Osteoblast (primary cell): ENCODE measurements around the gene RHBDD3. TPM values are rescaled to one million over a fixed set of nuclear protein-coding genes. Genes with fewer than 3 reads are reported as not detected.

Experiments used
- DNase-seq: peaks from one replicate; pipeline ENCODE4 v3.0.0; 2011; ENCODE audit warnings: low spot score, mixed read lengths; ENCODE audit not compliant: insufficient read length; ENCODE audit errors: missing footprints
- H2AFZ ChIP-seq: 2 replicates; pipeline ENCODE4 v1.6.0; 2011; ENCODE audit warnings: mild to moderate bottlenecking, low read length
- H3K27ac ChIP-seq: 2 replicates; pipeline ENCODE4 v1.5.1; 2011; ENCODE audit warnings: mild to moderate bottlenecking, low read depth, low read length, moderate library complexity
- H3K27me3 ChIP-seq: 2 replicates; pipeline ENCODE4 v1.6.0; 2012; ENCODE audit warnings: mild to moderate bottlenecking, control low read depth, inconsistent platforms, low read length, moderate library complexity; ENCODE audit not compliant: insufficient read depth
- H3K36me3 ChIP-seq: 2 replicates; pipeline ENCODE4 v1.5.1; 2011; ENCODE audit warnings: mild to moderate bottlenecking, low read length, control low read depth, moderate library complexity; ENCODE audit not compliant: insufficient read depth
- H3K4me1 ChIP-seq: 2 replicates; pipeline ENCODE4 v1.5.1; 2011; ENCODE audit warnings: mild to moderate bottlenecking, low read length, control low read depth, moderate library complexity; ENCODE audit not compliant: insufficient read depth
- H3K4me2 ChIP-seq: 2 replicates; pipeline ENCODE4 v1.6.0; 2011; ENCODE audit warnings: mild to moderate bottlenecking, low read length; ENCODE audit not compliant: insufficient read depth
- H3K4me3 ChIP-seq: fragments of 200-600 bp; sonication (generic); 3 replicates; pipeline ENCODE4 v1.5.1; 2012; ENCODE audit warnings: mild to moderate bottlenecking, low read length, inconsistent platforms; ENCODE audit not compliant: insufficient read depth
- H3K79me2 ChIP-seq: 2 replicates; pipeline ENCODE4 v1.6.0; 2012; ENCODE audit warnings: mild to moderate bottlenecking, low read length, control low read depth, inconsistent platforms; ENCODE audit not compliant: insufficient read depth
- H3K9me3 ChIP-seq: 2 replicates; pipeline ENCODE4 v1.5.1; 2011; ENCODE audit warnings: low read depth, low read length, control low read depth
- H4K20me1 ChIP-seq: 2 replicates; pipeline ENCODE4 v1.6.0; 2012; ENCODE audit warnings: mild to moderate bottlenecking, low read length, control low read depth; ENCODE audit not compliant: insufficient read depth
- CTCF ChIP-seq: IDR thresholded peaks from 2 replicates; pipeline ENCODE4 v1.5.1; 2011; ENCODE audit warnings: mild to moderate bottlenecking, low read depth, low read length, moderate library complexity; ENCODE audit errors: extremely low read depth
- total RNA-seq: library from RNA; depleted of rRNA; stranded (reverse); fragments of >200 nt; gene quantifications from 2 replicates; pipeline ENCODE4 v1.2.3, GENCODE V29; 2012

Gene RHBDD3
- total RNA-seq, 1 donor: 25.0 TPM

DNA sequence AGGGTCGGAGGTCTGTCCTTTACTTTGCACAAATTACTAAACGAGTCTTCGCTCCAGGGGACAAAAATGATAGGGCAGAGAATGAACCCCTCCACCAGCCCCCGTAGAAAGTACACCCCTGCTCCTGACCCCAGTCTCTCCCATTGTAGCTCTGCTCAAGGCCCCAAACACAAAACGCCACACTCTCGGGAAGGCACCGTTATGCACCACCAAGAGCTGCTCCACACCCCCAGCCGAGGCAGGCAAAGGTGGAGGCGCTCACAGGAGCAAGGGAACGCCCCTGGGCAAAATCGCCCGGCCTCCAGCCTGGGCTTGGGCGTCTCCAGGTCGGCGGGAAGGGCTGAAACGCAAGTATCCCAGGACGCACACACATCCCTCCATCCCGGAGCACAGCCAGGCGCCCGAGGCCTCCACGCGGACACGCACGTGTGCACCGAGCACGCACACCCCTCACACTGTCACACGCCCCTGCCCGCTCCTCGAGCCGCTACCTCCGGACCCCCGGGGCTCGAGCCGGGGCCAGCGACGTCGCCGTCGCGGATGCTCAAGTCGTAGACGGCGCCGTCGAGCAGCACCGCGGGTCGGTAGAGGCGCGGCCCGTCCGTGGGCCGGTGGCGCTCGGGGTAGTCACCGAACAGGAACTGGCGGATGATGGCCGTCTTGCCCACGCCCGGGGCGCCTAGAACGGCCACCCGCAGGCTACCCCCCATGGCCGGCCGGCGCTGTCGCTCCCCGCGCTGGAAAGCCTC lies 46.9 kb upstream of the RHBDD3 start:
- Histone ChIP-seq H3K27ac (no peak overlapping the region), H2AFZ (no peak overlapping the region), H3K4me1 (peaks cover 15% of the 10 kb centered on the region), H4K20me1 (peaks cover 13% of the 10 kb centered on the region), H3K79me2 (peaks cover 7% of the 10 kb centered on the region), H3K27me3 (peaks cover 41% of the 10 kb centered on the region), H3K4me2 (no peak overlapping the region), H3K9me3 (no peaks in the 10 kb centered on the region), H3K36me3 (no peaks in the 10 kb centered on the region), H3K4me3 (no peak overlapping the region)
- peak; percentile 85 for DNase-seq
- no peak for TF ChIP-seq CTCF

DNA sequence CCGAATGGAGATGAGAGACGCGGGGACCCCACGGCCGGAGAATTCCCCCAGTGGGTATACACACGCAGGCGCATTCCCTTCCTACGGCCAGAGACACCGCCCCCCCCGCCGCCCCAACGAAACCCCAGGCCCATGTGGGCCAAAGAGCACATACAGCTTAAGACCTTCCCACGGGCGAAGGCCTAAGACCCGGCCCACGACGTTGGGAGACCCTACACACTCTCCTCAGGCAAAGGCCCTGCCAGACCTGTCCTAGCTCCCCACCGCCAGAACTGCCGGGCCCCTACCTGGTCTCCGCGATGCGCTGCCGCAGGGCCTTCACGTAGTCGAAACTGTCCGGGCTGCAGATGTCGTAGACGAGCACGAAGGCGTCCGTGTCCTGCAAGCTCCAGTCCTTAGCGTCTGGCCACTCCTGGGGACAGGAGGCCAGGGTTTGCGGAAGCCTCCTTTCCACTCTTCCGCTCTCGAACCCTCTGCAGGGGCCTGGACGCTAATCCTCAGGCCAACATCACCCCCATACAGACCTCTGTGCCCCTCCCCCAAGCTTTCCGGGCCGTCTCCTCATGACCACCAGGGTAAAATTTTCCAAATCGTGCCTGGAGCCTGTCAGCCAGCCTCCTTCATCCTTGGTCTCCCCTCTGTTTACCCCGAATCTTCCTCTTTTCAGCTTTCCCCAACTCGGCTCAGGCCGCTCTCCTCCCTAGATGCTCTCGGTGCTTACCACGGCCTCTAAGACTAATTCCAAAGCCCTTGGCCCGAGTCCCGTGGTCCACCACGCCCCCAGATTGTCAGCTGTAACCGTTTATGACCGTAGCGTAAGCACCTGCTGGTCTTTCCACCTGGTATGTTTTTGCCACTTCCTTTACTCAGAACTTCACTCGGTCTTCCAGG lies 46.0 kb upstream of the RHBDD3 start:
- peaks cover 15% of the 10 kb centered on the region for H3K79me2 ChIP-seq
- peaks cover 18% of the 10 kb centered on the region for H4K20me1 ChIP-seq
- DNase-seq: peak; percentile 88
- H3K27me3 ChIP-seq: peaks cover 41% of the 10 kb centered on the region
- no peak overlapping the region for H2AFZ ChIP-seq
- peaks cover 21% of the 10 kb centered on the region for H3K4me1 ChIP-seq
- no peak for TF ChIP-seq CTCF
- H3K4me3 ChIP-seq: no peak overlapping the region
- no peak overlapping the region for H3K4me2 ChIP-seq
- no peak overlapping the region for H3K27ac ChIP-seq
- no peaks in the 10 kb centered on the region for H3K9me3 ChIP-seq
- no peaks in the 10 kb centered on the region for H3K36me3 ChIP-seq

GRCh38 chr22:29313126-29313575 lies 45.4 kb upstream of the RHBDD3 start:
- peaks cover 28% of the 10 kb centered on the region for H3K4me1 ChIP-seq
- peaks cover 22% of the 10 kb centered on the region for H3K79me2 ChIP-seq
- peak; percentile 93 for DNase-seq
- H3K27ac ChIP-seq: no peak overlapping the region
- no peak overlapping the region for H3K4me3 ChIP-seq
- no peak overlapping the region for H2AFZ ChIP-seq
- peaks cover 18% of the 10 kb centered on the region for H4K20me1 ChIP-seq
- H3K4me2 ChIP-seq: no peak overlapping the region
- TF ChIP-seq CTCF: peak; percentile 64
- H3K9me3 ChIP-seq: no peaks in the 10 kb centered on the region
- no peaks in the 10 kb centered on the region for H3K36me3 ChIP-seq
- peaks cover 41% of the 10 kb centered on the region for H3K27me3 ChIP-seq
